ENCODE data around the gene RAB11FIP5. TPM values are rescaled to one million over a fixed set of nuclear protein-coding genes. Genes with fewer than 3 reads are reported as not detected.

Gene RAB11FIP5
- total RNA-seq, 1 experiment from 2014 or later = 20.8 TPM

DNA sequence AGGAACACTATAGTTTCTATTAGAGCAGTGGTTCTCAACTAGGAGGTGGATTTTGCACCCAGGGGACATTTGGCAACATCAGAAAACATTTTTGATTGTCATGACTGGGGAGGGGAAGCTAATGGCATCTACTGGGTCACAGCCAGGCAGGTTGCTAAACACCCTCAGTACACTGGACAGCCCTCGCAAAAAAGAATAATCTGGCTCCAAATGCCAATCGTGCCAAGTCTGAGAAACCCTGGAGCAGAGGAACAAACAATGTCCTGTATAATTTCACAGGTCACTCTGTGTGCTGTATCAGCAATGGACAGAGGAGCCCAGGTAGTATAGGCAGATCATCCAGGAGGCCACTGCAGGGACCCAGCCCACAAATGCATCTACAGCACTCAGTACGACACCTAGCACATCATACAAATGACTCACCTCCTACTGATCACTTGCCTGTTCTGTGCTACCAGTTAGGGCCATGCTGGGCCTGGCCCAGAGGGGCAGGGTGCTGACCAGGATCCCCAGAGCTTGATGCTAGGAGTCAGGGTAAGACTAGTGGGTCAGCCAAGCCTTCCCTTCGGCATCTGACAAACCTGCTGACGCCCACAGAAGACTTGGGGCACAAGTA, 78.9 kb downstream of the RAB11FIP5 start:
- no peaks in the 10 kb centered on the region for H3K79me2 ChIP-seq (ENCODE audit: insufficient read depth, low read length)
- BruUV-seq (replicated peaks) = no TSS peak
- intact Hi-C loops (cut with micrococcal nuclease) = no loop called here
- H2AFZ ChIP-seq (ENCODE audit: low read depth, low read length, poor library complexity, severe bottlenecking) = no peak overlapping the region
- H3K4me3 ChIP-seq (replicated peaks in 1 of 2; ENCODE audit: low read depth in 1 of 2, low read length in 2 of 2) = no peak overlapping the region
- ATAC-seq (0 out of 2 replicates have a peak, but pooled peaks have one; percentile 31), DNase-seq (ENCODE audit: low read depth, low spot score) (no peak)
- H4K20me1 ChIP-seq (ENCODE audit: insufficient read depth) = no peaks in the 10 kb centered on the region
- H3K9me2 ChIP-seq (ENCODE audit: insufficient read depth) = no peaks in the 10 kb centered on the region
- no peaks in the 10 kb centered on the region for H3K27me3 ChIP-seq (ENCODE audit: insufficient read depth, low read length)
- H3K4me2 ChIP-seq (ENCODE audit: low read length) = no peak overlapping the region
- H3K4me1 ChIP-seq (ENCODE audit: control insufficient read depth in 1 of 2, insufficient read depth in 2 of 2, low read length in 2 of 2) = peaks cover 3 to 21% of the 10 kb centered on the region in 2 experiments; a peak in 3 of 4 replicates
- H3K27ac ChIP-seq (ENCODE audit: low read depth, low read length) = no peak overlapping the region
- H3K36me3 ChIP-seq (ENCODE audit: control insufficient read depth in 1 of 2, insufficient read depth in 2 of 2, low read length in 2 of 2) = no peaks in the 10 kb centered on the region
- no peak overlapping the region for H3K9ac ChIP-seq (ENCODE audit: low read length)
- RAD21 ChIA-PET (ENCODE audit: low non-redundant PET in 1 of 2, low total read pairs in 2 of 2, uncharacterized antibody in 2 of 2, unreplicated experiment in 2 of 2) = no interaction called here
- H3K9me3 ChIP-seq (ENCODE audit: control insufficient read depth in 1 of 2, insufficient read depth in 1 of 2, low read depth in 1 of 2, low read length in 2 of 2) = no peaks in the 10 kb centered on the region
- TF ChIP-seq CBX3 (IDR thresholded peaks at IDR 0.05; ENCODE audit: low read depth) (no peak), ZFX (IDR thresholded peaks at IDR 0.05) (no peak), POLR2A (IDR thresholded peaks at IDR 0.05; ENCODE audit: borderline replicate concordance, extremely low read depth, insufficient read depth, insufficient read length) (no peak), TCF7L2 (IDR thresholded peaks at IDR 0.05; ENCODE audit: borderline replicate concordance, extremely low read depth, insufficient read depth, insufficient read length) (no peak), RAD21 (IDR thresholded peaks at IDR 0.05; ENCODE audit: low read depth) (no peak), EZH2 (IDR thresholded peaks at IDR 0.05) (no peak), POLR2AphosphoS5 (IDR thresholded peaks at IDR 0.05; ENCODE audit: low read depth, low read length) (no peak), SP1 (IDR thresholded peaks at IDR 0.05; ENCODE audit: low read depth) (no peak), ELF1 (IDR thresholded peaks at IDR 0.05; ENCODE audit: borderline replicate concordance, low read depth) (no peak), JUND (IDR thresholded peaks at IDR 0.05) (no peak), EZH2phosphoT487 (IDR thresholded peaks at IDR 0.05; ENCODE audit: borderline replicate concordance) (no peak), CEBPB (IDR thresholded peaks at IDR 0.05; ENCODE audit: low read depth) (no peak), SIN3A (IDR thresholded peaks at IDR 0.05; ENCODE audit: low read depth) (no peak), YY1 (IDR thresholded peaks at IDR 0.05; ENCODE audit: extremely low read depth, insufficient replicate concordance, low read depth, low read length) (no peak)
- TF ChIP-seq, protein P1, sequence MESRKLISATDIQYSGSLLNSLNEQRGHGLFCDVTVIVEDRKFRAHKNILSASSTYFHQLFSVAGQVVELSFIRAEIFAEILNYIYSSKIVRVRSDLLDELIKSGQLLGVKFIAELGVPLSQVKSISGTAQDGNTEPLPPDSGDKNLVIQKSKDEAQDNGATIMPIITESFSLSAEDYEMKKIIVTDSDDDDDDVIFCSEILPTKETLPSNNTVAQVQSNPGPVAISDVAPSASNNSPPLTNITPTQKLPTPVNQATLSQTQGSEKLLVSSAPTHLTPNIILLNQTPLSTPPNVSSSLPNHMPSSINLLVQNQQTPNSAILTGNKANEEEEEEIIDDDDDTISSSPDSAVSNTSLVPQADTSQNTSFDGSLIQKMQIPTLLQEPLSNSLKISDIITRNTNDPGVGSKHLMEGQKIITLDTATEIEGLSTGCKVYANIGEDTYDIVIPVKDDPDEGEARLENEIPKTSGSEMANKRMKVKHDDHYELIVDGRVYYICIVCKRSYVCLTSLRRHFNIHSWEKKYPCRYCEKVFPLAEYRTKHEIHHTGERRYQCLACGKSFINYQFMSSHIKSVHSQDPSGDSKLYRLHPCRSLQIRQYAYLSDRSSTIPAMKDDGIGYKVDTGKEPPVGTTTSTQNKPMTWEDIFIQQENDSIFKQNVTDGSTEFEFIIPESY (IDR thresholded peaks at IDR 0.05; ENCODE audit: extremely low read depth, insufficient replicate concordance, low read length) = no peak
- TF ChIP-seq, protein P2, sequence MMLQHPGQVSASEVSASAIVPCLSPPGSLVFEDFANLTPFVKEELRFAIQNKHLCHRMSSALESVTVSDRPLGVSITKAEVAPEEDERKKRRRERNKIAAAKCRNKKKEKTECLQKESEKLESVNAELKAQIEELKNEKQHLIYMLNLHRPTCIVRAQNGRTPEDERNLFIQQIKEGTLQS (IDR thresholded peaks at IDR 0.05) = no peak
- TF ChIP-seq, protein P3, sequence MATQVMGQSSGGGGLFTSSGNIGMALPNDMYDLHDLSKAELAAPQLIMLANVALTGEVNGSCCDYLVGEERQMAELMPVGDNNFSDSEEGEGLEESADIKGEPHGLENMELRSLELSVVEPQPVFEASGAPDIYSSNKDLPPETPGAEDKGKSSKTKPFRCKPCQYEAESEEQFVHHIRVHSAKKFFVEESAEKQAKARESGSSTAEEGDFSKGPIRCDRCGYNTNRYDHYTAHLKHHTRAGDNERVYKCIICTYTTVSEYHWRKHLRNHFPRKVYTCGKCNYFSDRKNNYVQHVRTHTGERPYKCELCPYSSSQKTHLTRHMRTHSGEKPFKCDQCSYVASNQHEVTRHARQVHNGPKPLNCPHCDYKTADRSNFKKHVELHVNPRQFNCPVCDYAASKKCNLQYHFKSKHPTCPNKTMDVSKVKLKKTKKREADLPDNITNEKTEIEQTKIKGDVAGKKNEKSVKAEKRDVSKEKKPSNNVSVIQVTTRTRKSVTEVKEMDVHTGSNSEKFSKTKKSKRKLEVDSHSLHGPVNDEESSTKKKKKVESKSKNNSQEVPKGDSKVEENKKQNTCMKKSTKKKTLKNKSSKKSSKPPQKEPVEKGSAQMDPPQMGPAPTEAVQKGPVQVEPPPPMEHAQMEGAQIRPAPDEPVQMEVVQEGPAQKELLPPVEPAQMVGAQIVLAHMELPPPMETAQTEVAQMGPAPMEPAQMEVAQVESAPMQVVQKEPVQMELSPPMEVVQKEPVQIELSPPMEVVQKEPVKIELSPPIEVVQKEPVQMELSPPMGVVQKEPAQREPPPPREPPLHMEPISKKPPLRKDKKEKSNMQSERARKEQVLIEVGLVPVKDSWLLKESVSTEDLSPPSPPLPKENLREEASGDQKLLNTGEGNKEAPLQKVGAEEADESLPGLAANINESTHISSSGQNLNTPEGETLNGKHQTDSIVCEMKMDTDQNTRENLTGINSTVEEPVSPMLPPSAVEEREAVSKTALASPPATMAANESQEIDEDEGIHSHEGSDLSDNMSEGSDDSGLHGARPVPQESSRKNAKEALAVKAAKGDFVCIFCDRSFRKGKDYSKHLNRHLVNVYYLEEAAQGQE (IDR thresholded peaks at IDR 0.05; ENCODE audit: low read depth) = no peak
- CTCF ChIA-PET = no interaction called here
- POLR2A ChIA-PET = no interaction called here

Data from HCT116 (cell line).